HepG2 (cell line): Measurements from ENCODE around the gene XRCC3. TPM values are rescaled to one million over a fixed set of nuclear protein-coding genes. Genes with fewer than 3 reads are reported as not detected.

Source experiments
- ATRX ChIP-seq: sonication (generic); formaldehyde crosslinking; IDR thresholded peaks from 2 replicates; pipeline ENCODE4 v1.4.0; 2020; ENCODE audit warnings: missing genetic modification reagents, borderline replicate concordance
- KAT8 ChIP-seq: IDR thresholded peaks from 2 replicates; pipeline ENCODE4 v1.6.1; 2016; ENCODE audit warnings: missing genetic modification reagents, missing compliant biosample characterization
- MEIS1 ChIP-seq: sonication (generic); formaldehyde crosslinking; IDR thresholded peaks from 2 replicates; pipeline ENCODE4 v1.9.0; 2021; ENCODE audit warnings: mild to moderate bottlenecking, missing genetic modification reagents, moderate library complexity, borderline replicate concordance
- NCOA2 ChIP-seq: sonication (generic); formaldehyde crosslinking; IDR thresholded peaks from 2 replicates; pipeline ENCODE4 v1.8.0; 2022; ENCODE audit warnings: inconsistent platforms
- ONECUT2 ChIP-seq: sonication (generic); formaldehyde crosslinking; IDR thresholded peaks from 2 replicates; pipeline ENCODE4 v1.4.0; 2020; ENCODE audit warnings: missing genetic modification reagents
- SIN3B ChIP-seq: fragments of 150-350 bp; IDR thresholded peaks from 2 replicates; pipeline ENCODE4 v1.6.1; 2014; ENCODE audit warnings: low read length
- SRSF4 ChIP-seq: fragments of 200-400 bp; formaldehyde crosslinking; IDR thresholded peaks from one replicate; pipeline ENCODE4 v1.6.1; 2018; ENCODE audit warnings: mild to moderate bottlenecking, low read depth, low read length, moderate library complexity; ENCODE audit not compliant: poor library complexity, severe bottlenecking
- STAT5B ChIP-seq: sonication (generic); formaldehyde crosslinking; IDR thresholded peaks from 2 replicates; pipeline ENCODE4 v1.4.0; 2020; ENCODE audit warnings: missing genetic modification reagents
- TBP ChIP-seq: sonication (generic); formaldehyde crosslinking; IDR thresholded peaks from 2 replicates; pipeline ENCODE4 v1.5.0; 2020; ENCODE audit warnings: missing genetic modification reagents
- TEAD2 ChIP-seq: sonication (generic); formaldehyde crosslinking; IDR thresholded peaks from 2 replicates; pipeline ENCODE4 v1.9.0; 2021; ENCODE audit warnings: missing genetic modification reagents
- TRIM24 ChIP-seq: sonication (generic); formaldehyde crosslinking; IDR thresholded peaks from 2 replicates; pipeline ENCODE4 v1.8.0; 2022; ENCODE audit warnings: mild to moderate bottlenecking, missing genetic modification reagents
- XBP1 ChIP-seq: sonication (generic); formaldehyde crosslinking; IDR thresholded peaks from 2 replicates; pipeline ENCODE4 v1.5.0; 2020; ENCODE audit warnings: missing genetic modification reagents
- YEATS2 ChIP-seq: sonication (generic); formaldehyde crosslinking; IDR thresholded peaks from 2 replicates; pipeline ENCODE4 v1.4.0; 2020; ENCODE audit warnings: missing genetic modification reagents, borderline replicate concordance
- ZKSCAN1 ChIP-seq: fragments of 150-350 bp; IDR thresholded peaks from 2 replicates; pipeline ENCODE4 v1.6.1; 2014; ENCODE audit warnings: low read length
- ZNF703 ChIP-seq: sonication (generic); formaldehyde crosslinking; IDR thresholded peaks from 2 replicates; pipeline ENCODE4 v1.5.1; 2020; ENCODE audit warnings: missing genetic modification reagents, mild to moderate bottlenecking, moderate library complexity, borderline replicate concordance
- polyA plus RNA-seq, 8 experiments: library from polyadenylated mRNA; depleted of rRNA in 3 of 8; stranded (reverse) in 7 of 8; unstranded in 1 of 8; fragments of >200 nt; fragmentation: Illumina TruSeq in 4 of 8; extraction: Trizol in 4 of 8; gene quantifications; 2 replicates each; pipeline versions ENCODE4 v1.2.1 to v1.2.3, GENCODE V29; 2011 to 2016; ENCODE audit warnings: low read depth in 4 of 8, missing spikeins in 1 of 8, mixed read lengths in 1 of 8; ENCODE audit not compliant: insufficient read depth in 1 of 8
- total RNA-seq, 5 experiments: library from RNA; depleted of rRNA; stranded (reverse); fragments of >200 nt; fragmentation: Illumina TruSeq; extraction: Trizol; gene quantifications; 2 replicates each; pipeline ENCODE4 v1.2.3, GENCODE V29; 2016; ENCODE audit warnings: low read depth in 1 of 5
- TF ChIP-seq, protein P1 (sequence below): sonication (generic); formaldehyde crosslinking; IDR thresholded peaks from 2 replicates; pipeline ENCODE4 v1.5.1; 2020; ENCODE audit warnings: mild to moderate bottlenecking, missing genetic modification reagents, moderate library complexity
- TF ChIP-seq, protein P2 (sequence below): sonication (generic); formaldehyde crosslinking; conservative IDR thresholded peaks from 2 replicates; pipeline ENCODE4 v1.5.0; 2020; ENCODE audit warnings: missing genetic modification reagents
- TF ChIP-seq, protein P3 (sequence below): IDR thresholded peaks from 2 replicates; pipeline ENCODE4 v1.6.1; 2016; ENCODE audit warnings: control low read depth
- TF ChIP-seq, protein P4 (sequence below): sonication (generic); formaldehyde crosslinking; IDR thresholded peaks from 2 replicates; pipeline ENCODE4 v1.4.0; 2020; ENCODE audit warnings: mild to moderate bottlenecking, low read depth, missing genetic modification reagents
- TF ChIP-seq, protein P5 (sequence below): sonication (generic); formaldehyde crosslinking; IDR thresholded peaks from 2 replicates; pipeline ENCODE4 v1.4.0; 2020; ENCODE audit warnings: missing genetic modification reagents

XRCC3 gene
- total and polyA plus RNA-seq, 2 of the 13 experiments (the other 11 are each of a cell fraction or from before 2014, with no cell fraction given), result 5.4 to 25.8 TPM

DNA sequence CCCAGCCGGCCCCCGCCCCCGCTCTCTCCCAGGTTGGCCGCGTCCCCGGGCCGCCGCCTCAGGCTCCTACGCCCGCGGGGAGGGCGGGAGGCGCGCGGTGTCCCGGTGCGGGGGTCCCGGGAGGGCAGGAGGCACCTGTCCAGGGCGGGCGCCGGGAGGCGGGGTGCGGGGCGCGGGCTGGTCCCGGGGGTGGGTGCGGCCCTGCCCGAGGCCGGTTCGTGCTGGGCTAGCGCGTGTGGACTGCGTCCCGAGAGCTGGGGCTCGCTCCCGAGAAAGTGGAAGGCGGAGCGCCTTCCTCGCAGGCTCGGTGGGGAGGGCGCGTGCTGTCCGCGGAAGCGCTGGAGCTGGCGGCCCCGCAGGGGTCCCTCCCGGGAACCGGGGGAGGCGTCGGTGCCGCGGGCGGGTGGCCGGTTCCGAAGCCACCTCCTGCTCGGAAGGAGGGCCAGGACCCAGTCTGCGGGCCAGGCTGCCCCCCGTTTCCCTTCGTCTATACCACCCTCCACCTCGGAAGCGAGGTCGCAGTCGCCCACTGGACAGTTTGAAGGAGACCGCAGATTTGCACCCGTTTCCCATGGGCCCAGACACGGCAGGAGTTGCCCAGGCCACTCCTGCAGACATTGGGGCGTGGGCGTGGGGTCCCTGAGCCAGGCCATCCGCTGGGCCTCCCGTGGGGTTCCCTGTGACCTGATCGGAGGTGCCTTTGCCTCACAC is 995 bp upstream of the XRCC3 start (continued):
- TF ChIP-seq, protein P1, sequence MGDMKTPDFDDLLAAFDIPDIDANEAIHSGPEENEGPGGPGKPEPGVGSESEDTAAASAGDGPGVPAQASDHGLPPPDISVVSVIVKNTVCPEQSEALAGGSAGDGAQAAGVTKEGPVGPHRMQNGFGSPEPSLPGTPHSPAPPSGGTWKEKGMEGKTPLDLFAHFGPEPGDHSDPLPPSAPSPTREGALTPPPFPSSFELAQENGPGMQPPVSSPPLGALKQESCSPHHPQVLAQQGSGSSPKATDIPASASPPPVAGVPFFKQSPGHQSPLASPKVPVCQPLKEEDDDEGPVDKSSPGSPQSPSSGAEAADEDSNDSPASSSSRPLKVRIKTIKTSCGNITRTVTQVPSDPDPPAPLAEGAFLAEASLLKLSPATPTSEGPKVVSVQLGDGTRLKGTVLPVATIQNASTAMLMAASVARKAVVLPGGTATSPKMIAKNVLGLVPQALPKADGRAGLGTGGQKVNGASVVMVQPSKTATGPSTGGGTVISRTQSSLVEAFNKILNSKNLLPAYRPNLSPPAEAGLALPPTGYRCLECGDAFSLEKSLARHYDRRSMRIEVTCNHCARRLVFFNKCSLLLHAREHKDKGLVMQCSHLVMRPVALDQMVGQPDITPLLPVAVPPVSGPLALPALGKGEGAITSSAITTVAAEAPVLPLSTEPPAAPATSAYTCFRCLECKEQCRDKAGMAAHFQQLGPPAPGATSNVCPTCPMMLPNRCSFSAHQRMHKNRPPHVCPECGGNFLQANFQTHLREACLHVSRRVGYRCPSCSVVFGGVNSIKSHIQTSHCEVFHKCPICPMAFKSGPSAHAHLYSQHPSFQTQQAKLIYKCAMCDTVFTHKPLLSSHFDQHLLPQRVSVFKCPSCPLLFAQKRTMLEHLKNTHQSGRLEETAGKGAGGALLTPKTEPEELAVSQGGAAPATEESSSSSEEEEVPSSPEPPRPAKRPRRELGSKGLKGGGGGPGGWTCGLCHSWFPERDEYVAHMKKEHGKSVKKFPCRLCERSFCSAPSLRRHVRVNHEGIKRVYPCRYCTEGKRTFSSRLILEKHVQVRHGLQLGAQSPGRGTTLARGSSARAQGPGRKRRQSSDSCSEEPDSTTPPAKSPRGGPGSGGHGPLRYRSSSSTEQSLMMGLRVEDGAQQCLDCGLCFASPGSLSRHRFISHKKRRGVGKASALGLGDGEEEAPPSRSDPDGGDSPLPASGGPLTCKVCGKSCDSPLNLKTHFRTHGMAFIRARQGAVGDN (CRISPR knock-in tag), result no peak
- TF ChIP-seq NCOA2 (CRISPR knock-in tag), result no peak
- TF ChIP-seq ONECUT2 (CRISPR knock-in tag), result no peak
- TF ChIP-seq, protein P2, sequence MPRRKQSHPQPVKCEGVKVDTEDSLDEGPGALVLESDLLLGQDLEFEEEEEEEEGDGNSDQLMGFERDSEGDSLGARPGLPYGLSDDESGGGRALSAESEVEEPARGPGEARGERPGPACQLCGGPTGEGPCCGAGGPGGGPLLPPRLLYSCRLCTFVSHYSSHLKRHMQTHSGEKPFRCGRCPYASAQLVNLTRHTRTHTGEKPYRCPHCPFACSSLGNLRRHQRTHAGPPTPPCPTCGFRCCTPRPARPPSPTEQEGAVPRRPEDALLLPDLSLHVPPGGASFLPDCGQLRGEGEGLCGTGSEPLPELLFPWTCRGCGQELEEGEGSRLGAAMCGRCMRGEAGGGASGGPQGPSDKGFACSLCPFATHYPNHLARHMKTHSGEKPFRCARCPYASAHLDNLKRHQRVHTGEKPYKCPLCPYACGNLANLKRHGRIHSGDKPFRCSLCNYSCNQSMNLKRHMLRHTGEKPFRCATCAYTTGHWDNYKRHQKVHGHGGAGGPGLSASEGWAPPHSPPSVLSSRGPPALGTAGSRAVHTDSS, result no peak
- TF ChIP-seq STAT5B, result no peak
- no peak for TF ChIP-seq SRSF4
- TF ChIP-seq ZKSCAN1, result no peak
- TF ChIP-seq YEATS2 (CRISPR knock-in tag), result no peak
- no peak for TF ChIP-seq TRIM24 (CRISPR knock-in tag)
- TF ChIP-seq XBP1, result no peak
- TF ChIP-seq TEAD2 (CRISPR knock-in tag), result no peak
- TF ChIP-seq ZNF703 (CRISPR knock-in tag), result no peak
- TF ChIP-seq ATRX (CRISPR knock-in tag), result no peak
- TF ChIP-seq SIN3B, result no peak
- TF ChIP-seq, protein P3, sequence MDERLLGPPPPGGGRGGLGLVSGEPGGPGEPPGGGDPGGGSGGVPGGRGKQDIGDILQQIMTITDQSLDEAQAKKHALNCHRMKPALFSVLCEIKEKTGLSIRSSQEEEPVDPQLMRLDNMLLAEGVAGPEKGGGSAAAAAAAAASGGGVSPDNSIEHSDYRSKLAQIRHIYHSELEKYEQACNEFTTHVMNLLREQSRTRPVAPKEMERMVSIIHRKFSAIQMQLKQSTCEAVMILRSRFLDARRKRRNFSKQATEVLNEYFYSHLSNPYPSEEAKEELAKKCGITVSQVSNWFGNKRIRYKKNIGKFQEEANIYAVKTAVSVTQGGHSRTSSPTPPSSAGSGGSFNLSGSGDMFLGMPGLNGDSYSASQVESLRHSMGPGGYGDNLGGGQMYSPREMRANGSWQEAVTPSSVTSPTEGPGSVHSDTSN, result no peak
- no peak for TF ChIP-seq TBP
- no peak for TF ChIP-seq KAT8
- TF ChIP-seq, protein P4, sequence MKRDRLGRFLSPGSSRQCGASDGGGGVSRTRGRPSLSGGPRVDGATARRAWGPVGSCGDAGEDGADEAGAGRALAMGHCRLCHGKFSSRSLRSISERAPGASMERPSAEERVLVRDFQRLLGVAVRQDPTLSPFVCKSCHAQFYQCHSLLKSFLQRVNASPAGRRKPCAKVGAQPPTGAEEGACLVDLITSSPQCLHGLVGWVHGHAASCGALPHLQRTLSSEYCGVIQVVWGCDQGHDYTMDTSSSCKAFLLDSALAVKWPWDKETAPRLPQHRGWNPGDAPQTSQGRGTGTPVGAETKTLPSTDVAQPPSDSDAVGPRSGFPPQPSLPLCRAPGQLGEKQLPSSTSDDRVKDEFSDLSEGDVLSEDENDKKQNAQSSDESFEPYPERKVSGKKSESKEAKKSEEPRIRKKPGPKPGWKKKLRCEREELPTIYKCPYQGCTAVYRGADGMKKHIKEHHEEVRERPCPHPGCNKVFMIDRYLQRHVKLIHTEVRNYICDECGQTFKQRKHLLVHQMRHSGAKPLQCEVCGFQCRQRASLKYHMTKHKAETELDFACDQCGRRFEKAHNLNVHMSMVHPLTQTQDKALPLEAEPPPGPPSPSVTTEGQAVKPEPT (CRISPR knock-in tag), result no peak
- TF ChIP-seq MEIS1 (CRISPR knock-in tag), result 0 out of 2 replicates have a peak, but pooled peaks have one; percentile 16
- TF ChIP-seq, protein P5, sequence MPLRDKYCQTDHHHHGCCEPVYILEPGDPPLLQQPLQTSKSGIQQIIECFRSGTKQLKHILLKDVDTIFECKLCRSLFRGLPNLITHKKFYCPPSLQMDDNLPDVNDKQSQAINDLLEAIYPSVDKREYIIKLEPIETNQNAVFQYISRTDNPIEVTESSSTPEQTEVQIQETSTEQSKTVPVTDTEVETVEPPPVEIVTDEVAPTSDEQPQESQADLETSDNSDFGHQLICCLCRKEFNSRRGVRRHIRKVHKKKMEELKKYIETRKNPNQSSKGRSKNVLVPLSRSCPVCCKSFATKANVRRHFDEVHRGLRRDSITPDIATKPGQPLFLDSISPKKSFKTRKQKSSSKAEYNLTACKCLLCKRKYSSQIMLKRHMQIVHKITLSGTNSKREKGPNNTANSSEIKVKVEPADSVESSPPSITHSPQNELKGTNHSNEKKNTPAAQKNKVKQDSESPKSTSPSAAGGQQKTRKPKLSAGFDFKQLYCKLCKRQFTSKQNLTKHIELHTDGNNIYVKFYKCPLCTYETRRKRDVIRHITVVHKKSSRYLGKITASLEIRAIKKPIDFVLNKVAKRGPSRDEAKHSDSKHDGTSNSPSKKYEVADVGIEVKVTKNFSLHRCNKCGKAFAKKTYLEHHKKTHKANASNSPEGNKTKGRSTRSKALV (CRISPR knock-in tag), result no peak
